Testis (tissue), 3 donors: ENCODE results near the gene AVP. TPM values are rescaled to one million over a fixed set of nuclear protein-coding genes. Genes with fewer than 3 reads are reported as not detected.
"Not testable (repeated sequence)": the region's sequence is repeated elsewhere in the genome, so short reads cannot be mapped to it uniquely, and the experiment has no call there.

Experiments
- DNase-seq: peaks from one replicate; pipeline ENCODE4 v3.0.0-alpha.2; 2019
- H3K27ac ChIP-seq, 2 donors: fragments of 200-600 bp; sonication (generic); one replicate each; pipeline ENCODE4 v1.5.1; 2019
- H3K27me3 ChIP-seq: fragments of 200-600 bp; sonication (generic); one replicate; pipeline ENCODE4 v1.5.1; 2019
- H3K36me3 ChIP-seq: fragments of 200-600 bp; sonication (generic); one replicate; pipeline ENCODE4 v1.5.1; 2017; ENCODE audit warnings: low read depth; ENCODE audit errors: missing control alignments
- H3K4me1 ChIP-seq: fragments of 200-600 bp; sonication (generic); one replicate; pipeline ENCODE4 v1.5.1; 2019
- H3K4me3 ChIP-seq, 2 donors: fragments of 200-600 bp; sonication (generic); one replicate each; pipeline ENCODE4 v1.5.1; 2017 to 2019
- H3K9me3 ChIP-seq: fragments of 200-600 bp; sonication (generic); one replicate; pipeline ENCODE4 v1.5.1; 2017
- POLR2A ChIP-seq: fragments of 450-650 bp; IDR thresholded peaks from one replicate; pipeline ENCODE4 v1.6.1; 2017; ENCODE audit warnings: antibody characterized with exemption, mild to moderate bottlenecking, moderate library complexity
- WGBS, 2 donors: methylation state at CpG; one replicate each; pipeline ENCODE4 v1.1.5; 2018; 5-methylcytosine and 5-hydroxymethylcytosine counted together
- intact Hi-C: fragments of 100-400 bp; cut with DNase I; formaldehyde crosslinking; loops from one replicate; pipeline ENCODE4 v1.15.1; 2023; ENCODE audit warnings: low total_unique reads
- polyA plus RNA-seq: library from polyadenylated mRNA; stranded (reverse); fragments of 350-450 nt; fragmentation: Illumina TruSeq; extraction: RNeasy Lipid Tissue Mini Kit (QIAGEN cat#74804); gene quantifications from one replicate; pipeline ENCODE4 v1.2.3, GENCODE V29; 2014; ENCODE audit warnings: low read depth, low replicate concordance; ENCODE audit not compliant: insufficient read depth
- total RNA-seq, 2 donors: library from RNA; depleted of rRNA; stranded (reverse); fragments of >200 nt; gene quantifications; one replicate each; pipeline ENCODE4 v1.2.3, GENCODE V29; 2016
- TF ChIP-seq, protein P1 (sequence below), 3 experiments: fragments of 450-650 bp in 2 of 3; fragments of 200-600 bp in 1 of 3; sonication (generic) in 1 of 3; IDR thresholded peaks; one replicate each; pipeline ENCODE4 v1.5.1; 2016 to 2019; ENCODE audit warnings: antibody characterized with exemption in 3 of 3, mild to moderate bottlenecking in 2 of 3, moderate library complexity in 1 of 3

AVP gene
- total and polyA plus RNA-seq, 3 donors from 2014 or later, result 1.3 TPM; not detected in 2

DNA sequence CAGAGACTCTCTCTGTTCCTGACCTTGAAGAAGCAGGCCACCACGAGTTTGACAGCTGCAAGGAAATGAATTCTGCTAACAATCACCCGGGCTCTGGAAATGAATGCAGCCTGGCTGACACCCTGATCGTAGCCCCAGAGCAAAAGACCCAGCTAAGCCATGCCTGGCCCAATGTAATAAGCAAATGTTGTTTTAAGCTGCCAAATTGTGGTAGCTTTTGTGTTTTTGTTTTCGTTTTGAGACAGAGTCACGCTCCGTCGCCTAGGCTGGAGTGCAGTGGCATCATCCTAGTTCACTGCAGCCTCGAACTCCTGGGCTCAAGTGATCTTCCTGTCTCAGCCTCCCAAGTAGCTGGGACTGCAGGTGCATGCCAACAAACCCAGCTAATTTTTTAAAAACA, 16.4 kb downstream of the AVP start:
- no peaks in the 10 kb centered on the region for H3K9me3 ChIP-seq
- H3K4me3 ChIP-seq, result no peak overlapping the region
- H3K4me1 ChIP-seq, result no peaks in the 10 kb centered on the region
- DNase-seq, result no peak
- intact Hi-C loops, result no loop called here
- H3K36me3 ChIP-seq, result no peaks in the 10 kb centered on the region
- no peak overlapping the region for H3K27ac ChIP-seq
- WGBS, 2 donors, result 58 to 60% methylated on average over 8 of the region's 8 CpGs
- no peak for TF ChIP-seq POLR2A
- TF ChIP-seq, protein P1, sequence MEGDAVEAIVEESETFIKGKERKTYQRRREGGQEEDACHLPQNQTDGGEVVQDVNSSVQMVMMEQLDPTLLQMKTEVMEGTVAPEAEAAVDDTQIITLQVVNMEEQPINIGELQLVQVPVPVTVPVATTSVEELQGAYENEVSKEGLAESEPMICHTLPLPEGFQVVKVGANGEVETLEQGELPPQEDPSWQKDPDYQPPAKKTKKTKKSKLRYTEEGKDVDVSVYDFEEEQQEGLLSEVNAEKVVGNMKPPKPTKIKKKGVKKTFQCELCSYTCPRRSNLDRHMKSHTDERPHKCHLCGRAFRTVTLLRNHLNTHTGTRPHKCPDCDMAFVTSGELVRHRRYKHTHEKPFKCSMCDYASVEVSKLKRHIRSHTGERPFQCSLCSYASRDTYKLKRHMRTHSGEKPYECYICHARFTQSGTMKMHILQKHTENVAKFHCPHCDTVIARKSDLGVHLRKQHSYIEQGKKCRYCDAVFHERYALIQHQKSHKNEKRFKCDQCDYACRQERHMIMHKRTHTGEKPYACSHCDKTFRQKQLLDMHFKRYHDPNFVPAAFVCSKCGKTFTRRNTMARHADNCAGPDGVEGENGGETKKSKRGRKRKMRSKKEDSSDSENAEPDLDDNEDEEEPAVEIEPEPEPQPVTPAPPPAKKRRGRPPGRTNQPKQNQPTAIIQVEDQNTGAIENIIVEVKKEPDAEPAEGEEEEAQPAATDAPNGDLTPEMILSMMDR (IDR thresholded peaks at IDR 0.05), result no peak
- no peaks in the 10 kb centered on the region for H3K27me3 ChIP-seq

DNA sequence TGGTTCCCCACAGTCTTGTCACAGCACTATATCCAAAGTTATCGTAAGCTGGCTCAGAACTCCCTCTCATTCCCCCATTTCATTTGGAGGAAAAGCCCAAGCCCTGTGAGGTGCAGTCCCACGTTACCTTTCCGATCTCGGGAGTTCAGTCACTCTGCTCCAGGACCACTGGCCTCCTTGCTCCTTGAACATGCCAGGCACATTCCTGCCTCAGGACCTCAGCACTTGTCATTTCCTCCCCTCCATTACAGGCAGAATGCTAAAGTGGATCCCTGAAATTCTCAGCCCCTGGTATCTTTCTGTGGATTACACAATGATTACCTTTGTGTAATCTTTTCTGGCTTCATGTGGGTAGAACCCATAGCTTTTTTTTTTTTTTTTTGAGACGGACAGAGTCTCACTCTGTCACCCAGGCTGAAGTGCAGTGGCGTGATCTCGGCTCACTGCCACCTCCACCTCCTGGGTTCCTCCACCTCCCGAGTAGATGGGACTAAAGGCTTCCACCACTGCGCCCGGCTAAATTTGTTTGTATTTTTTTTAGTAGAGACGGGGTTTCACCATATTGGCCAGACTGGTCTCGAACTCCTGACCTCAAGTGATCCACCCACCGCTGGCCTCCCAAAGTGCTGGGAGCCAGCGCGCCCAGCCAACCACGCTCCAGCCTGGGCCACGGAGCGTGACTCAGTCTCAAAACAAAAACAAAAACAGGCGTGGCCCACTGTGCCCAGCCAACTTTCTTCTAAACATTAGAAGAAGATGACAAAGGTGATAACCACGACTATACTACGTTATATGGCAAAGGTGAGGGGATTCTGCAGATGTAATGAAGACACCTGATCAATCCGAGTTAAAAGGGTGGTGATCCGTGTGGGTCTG, 17.1 kb downstream of the AVP start:
- intact Hi-C loops, result no loop called here
- 78 to 79% methylated on average over 23 of the region's 23 CpGs for WGBS, 2 donors
- no peaks in the 10 kb centered on the region for H3K27me3 ChIP-seq
- H3K36me3 ChIP-seq, result no peaks in the 10 kb centered on the region
- DNase-seq, result no peak
- no peaks in the 10 kb centered on the region for H3K4me1 ChIP-seq
- no peaks in the 10 kb centered on the region for H3K9me3 ChIP-seq
- TF ChIP-seq POLR2A, result no peak
- TF ChIP-seq, protein P1 (IDR thresholded peaks at IDR 0.05), result no peak
- no peak overlapping the region for H3K4me3 ChIP-seq
- H3K27ac ChIP-seq, result no peak overlapping the region

DNA sequence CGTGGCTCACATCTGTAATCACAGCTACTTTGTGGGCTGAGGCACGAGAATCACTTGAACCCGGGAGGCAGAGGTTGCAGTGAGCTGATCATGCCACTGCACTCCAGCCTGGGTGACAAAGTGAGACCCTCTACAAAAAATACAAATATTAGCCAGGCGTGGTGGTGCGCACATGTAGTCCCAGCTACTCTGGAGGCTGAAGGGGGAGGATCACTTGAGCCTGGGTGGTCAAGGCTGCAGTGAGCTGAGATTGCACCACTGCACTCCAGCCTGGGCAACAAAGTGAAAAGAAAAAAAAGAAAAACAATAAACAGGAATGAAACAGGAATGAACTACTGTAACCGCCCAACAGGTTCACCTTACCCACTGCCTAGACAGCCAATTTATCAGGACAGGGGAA, 20.4 kb downstream of the AVP start:
- DNase-seq, intact Hi-C loops, H3K27me3 ChIP-seq, H3K36me3 ChIP-seq, H3K4me1 ChIP-seq, H3K27ac ChIP-seq, H3K4me3 ChIP-seq, H3K9me3 ChIP-seq: not testable (repeated sequence)
- WGBS, 2 donors, result 86% methylated on average over 6 of the region's 6 CpGs

DNA sequence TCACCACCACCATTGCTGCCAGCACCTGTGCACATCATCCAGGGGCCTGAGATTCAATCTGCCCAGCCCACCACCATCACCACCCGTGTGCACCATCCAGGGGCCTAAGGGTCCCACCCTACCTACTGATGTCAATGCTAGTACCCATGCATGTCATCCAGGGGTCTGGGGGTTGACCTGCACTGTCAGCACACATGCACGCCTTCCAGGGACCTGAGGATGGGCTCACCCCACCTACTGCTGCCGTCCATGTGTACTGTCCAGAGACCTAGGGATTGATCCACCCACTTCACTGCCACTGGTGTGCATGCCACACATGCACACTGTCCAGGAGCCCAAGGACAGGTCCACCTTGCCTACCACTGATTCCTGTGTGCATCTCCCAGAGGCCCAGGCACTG, 25.0 kb downstream of the AVP start:
- DNase-seq, result no peak
- Histone ChIP-seq H3K9me3 (no peaks in the 10 kb centered on the region), H3K27me3 (no peaks in the 10 kb centered on the region), H3K36me3 (no peaks in the 10 kb centered on the region), H3K4me1 (no peaks in the 10 kb centered on the region), H3K27ac (no peak overlapping the region), H3K4me3 (no peak overlapping the region)
- WGBS, 2 donors, result 100% methylated on average over 3 of the region's 3 CpGs; no CpG with 5 or more reads in 1 of the 2 donors
- no peak for TF ChIP-seq POLR2A
- TF ChIP-seq, protein P1 (IDR thresholded peaks at IDR 0.05), result no peak
- intact Hi-C loops, result no loop called here

DNA sequence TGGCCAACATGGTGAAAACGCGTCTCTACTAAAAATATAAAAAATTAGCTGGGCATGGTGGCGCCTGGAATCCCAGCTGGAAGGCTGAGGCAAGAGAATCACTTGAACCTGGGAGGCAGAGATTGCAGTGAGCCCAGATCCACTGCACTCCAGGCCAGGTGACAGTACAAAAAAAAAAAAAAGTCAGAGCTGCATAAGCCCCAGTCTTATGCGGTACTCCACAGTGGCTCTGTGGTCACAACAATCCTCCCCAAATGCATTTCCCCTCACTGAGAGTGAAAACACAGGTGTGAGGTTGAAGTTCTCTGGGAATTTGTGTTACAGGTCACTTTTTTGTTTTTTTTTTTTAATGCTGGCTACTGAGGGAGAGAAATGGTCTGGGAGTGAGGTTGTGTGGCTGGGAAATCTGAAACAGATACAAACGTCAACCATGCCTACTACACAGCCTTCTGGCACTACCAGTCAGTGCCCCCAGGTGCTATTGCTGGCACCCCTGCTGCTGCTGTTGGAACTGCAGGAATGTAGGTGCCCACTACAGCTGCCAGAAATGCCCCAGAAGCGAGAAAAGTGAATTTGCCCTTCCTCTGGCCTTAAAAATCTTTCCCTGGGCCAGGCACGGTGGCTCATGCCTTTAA, 33.0 kb downstream of the AVP start:
- 73 to 80% methylated on average over 7 of the region's 7 CpGs for WGBS, 2 donors

More for the DNA sequence above, 33.0 kb downstream of the AVP start:
- no peak for DNase-seq
- H3K27me3 ChIP-seq, result no peaks in the 10 kb centered on the region
- intact Hi-C loops, result no loop called here
- no peaks in the 10 kb centered on the region for H3K9me3 ChIP-seq
- H3K4me1 ChIP-seq, result no peaks in the 10 kb centered on the region
- H3K27ac ChIP-seq, result no peak overlapping the region
- TF ChIP-seq, protein P1 (IDR thresholded peaks at IDR 0.05), result peak in 1 of 3 experiments; percentile 9
- no peak for TF ChIP-seq POLR2A
- no peaks in the 10 kb centered on the region for H3K36me3 ChIP-seq
- no peak overlapping the region for H3K4me3 ChIP-seq
